ENCODE results near the gene TSPAN13.

TSPAN13 gene

GRCh38 chr7:16780596-16780995 lies 27.0 kb downstream of the TSPAN13 start:
- H3K4me3 ChIP-seq (ENCODE audit: low read length) = no peak overlapping the region
- DNase-seq (ENCODE audit: low read depth) = no peak
- TF ChIP-seq, protein P1, sequence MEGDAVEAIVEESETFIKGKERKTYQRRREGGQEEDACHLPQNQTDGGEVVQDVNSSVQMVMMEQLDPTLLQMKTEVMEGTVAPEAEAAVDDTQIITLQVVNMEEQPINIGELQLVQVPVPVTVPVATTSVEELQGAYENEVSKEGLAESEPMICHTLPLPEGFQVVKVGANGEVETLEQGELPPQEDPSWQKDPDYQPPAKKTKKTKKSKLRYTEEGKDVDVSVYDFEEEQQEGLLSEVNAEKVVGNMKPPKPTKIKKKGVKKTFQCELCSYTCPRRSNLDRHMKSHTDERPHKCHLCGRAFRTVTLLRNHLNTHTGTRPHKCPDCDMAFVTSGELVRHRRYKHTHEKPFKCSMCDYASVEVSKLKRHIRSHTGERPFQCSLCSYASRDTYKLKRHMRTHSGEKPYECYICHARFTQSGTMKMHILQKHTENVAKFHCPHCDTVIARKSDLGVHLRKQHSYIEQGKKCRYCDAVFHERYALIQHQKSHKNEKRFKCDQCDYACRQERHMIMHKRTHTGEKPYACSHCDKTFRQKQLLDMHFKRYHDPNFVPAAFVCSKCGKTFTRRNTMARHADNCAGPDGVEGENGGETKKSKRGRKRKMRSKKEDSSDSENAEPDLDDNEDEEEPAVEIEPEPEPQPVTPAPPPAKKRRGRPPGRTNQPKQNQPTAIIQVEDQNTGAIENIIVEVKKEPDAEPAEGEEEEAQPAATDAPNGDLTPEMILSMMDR (conservative IDR thresholded peaks at IDR 0.05; ENCODE audit: low read length) = no peak

DNA sequence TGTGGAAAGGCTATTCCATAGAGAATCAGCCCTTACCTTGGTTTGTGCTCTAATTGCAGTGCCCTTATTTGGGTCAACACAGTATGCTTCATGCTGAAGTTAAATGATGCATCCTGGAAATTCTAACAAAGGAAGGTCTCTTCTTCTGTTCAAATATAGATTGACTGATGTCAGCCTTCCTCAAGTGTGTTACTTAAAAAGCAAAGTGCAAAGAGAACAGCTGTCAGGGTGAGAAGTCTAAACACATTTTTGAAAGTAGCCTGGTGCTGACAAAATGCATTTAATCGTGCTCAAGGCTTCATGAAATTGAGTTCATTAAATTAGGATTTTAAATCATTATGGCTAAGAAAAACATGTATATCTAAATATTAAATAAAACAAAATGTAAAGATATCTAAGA lies 31.8 kb downstream of the TSPAN13 start:
- DNase-seq (ENCODE audit: low read depth) = no peak
- no peak overlapping the region for H3K4me3 ChIP-seq (ENCODE audit: low read length)
- TF ChIP-seq, protein P1 (conservative IDR thresholded peaks at IDR 0.05; ENCODE audit: low read length) = no peak

DNA sequence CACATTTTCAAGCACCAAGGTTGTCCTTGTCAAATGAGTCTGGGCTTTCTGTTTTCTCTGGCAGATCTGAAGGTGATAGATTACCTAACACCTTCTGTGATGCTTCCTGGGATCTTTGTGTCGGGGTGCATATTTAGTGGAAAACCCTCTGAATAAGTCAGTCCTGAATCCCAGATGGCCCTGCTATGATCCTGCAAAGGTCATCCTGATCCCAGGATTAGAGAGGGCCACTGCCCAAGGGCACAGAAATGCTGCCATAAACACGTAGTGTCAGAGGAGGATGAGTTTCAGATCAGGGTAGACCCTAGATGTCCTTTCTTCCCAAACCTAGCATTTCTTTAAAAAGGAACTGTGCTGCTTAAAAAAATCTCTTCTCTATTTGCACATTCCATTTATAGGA lies 32.3 kb downstream of the TSPAN13 start:
- H3K4me3 ChIP-seq (ENCODE audit: low read length) = no peak overlapping the region
- no peak for DNase-seq (ENCODE audit: low read depth)
- TF ChIP-seq, protein P1 (conservative IDR thresholded peaks at IDR 0.05; ENCODE audit: low read length) = no peak

DNA sequence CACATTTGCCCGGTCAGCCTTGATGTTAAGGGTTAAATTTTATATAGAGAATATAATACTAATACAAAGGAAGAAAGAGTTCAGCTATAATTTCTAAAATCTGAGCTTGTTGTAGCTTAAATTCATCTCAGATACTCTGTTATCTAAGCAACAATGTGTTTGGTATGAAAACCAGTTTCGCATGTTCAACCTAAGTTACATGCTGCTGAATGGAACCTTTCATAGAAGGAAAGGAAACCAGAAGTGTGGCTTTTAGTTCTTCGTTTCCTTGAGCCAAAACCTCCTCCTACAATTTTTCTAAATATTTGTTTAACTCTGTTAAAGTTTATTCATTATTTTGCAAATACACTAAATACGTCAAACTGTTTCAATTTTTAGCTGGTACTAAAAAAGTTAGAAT lies 32.7 kb downstream of the TSPAN13 start:
- TF ChIP-seq, protein P1 (conservative IDR thresholded peaks at IDR 0.05; ENCODE audit: low read length) = no peak
- H3K4me3 ChIP-seq (ENCODE audit: low read length) = no peak overlapping the region
- DNase-seq (ENCODE audit: low read depth) = no peak

GRCh38 chr7:16787127-16787526 lies 33.6 kb downstream of the TSPAN13 start:
- TF ChIP-seq, protein P1 (conservative IDR thresholded peaks at IDR 0.05; ENCODE audit: low read length) = no peak
- DNase-seq (ENCODE audit: low read depth) = no peak
- H3K4me3 ChIP-seq (ENCODE audit: low read length) = no peak overlapping the region

DNA sequence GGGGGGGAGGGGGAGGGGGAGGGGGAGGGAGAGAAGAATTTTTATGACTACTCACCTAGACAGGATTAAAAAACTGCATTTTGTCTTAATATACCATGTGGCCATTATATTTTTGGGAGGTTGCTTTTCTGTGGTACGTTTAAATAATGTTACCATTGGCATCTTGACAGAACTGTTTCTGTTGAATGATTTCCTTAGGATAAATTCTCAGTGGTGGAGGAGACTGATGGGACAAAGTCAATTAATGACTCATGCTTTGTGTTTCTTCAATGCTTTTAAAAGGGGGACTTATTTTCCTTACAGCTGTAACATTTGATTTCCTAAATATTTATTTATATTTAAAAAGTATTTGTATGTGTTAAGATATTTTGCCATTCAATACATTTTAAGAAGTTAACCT lies 37.5 kb downstream of the TSPAN13 start:
- TF ChIP-seq, protein P1 (conservative IDR thresholded peaks at IDR 0.05; ENCODE audit: low read length) = no peak
- DNase-seq (ENCODE audit: low read depth) = no peak
- H3K4me3 ChIP-seq (ENCODE audit: low read length) = no peak overlapping the region

GRCh38 chr7:16791905-16792698 lies 38.5 kb downstream of the TSPAN13 start:
- TF ChIP-seq, protein P1 (conservative IDR thresholded peaks at IDR 0.05; ENCODE audit: low read length) = no peak
- no peak for DNase-seq (ENCODE audit: low read depth)
- H3K4me3 ChIP-seq (ENCODE audit: low read length) = no peak overlapping the region

Measured in AG10803 (cell line).